ENCODE results near the gene C11orf91. TPM values are rescaled to one million over a fixed set of nuclear protein-coding genes. Genes with fewer than 3 reads are reported as not detected.

C11orf91 gene
- total and polyA plus RNA-seq, 2 of the 4 experiments (the other 2 are of a cell fraction): 0.10 TPM; not detected in 1

DNA sequence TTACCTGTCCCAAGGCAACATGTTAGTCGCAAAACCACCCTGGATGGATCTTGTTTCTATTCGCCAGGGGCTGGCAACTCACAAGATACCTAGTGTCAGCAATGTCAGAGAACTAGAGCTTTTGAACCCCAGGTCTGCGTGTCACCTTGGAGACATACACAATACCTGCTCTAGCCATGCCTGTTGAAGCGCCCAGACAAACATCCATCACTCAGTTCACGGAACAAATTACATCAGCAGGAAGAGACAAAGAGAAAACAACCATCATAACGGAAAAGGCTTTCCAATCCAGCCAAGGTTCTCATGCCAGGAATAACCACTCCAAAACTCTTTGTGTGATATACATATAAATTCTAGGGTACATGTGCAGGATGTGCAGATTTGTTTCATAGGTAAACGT lies 33.4 kb upstream of the C11orf91 start:
- Histone ChIP-seq H3K9me3 (ENCODE audit: control insufficient read depth, insufficient read depth, low read length) (no peaks in the 10 kb centered on the region), H3K27me3 (ENCODE audit: control insufficient read depth, insufficient read depth, low read length) (no peaks in the 10 kb centered on the region), H2AFZ (replicated peaks; ENCODE audit: low read length, poor library complexity) (no peak overlapping the region), H3K4me1 (ENCODE audit: control insufficient read depth, insufficient read depth, low read length) (peaks cover 21% of the 10 kb centered on the region), H4K5ac (ENCODE audit: low read depth, low read length) (no peak overlapping the region), H3K14ac (replicated peaks; ENCODE audit: low read depth, low read length) (0 out of 2 replicates have a peak overlapping the region, but pooled peaks have one; percentile 38), H2AK9ac (replicated peaks; ENCODE audit: low read depth, low read length, poor library complexity) (no peak overlapping the region), H3K27ac (ENCODE audit: insufficient read depth, low read length) (peak overlapping the region; percentile 21; the same call in 1 of the 2 replicates), H3K18ac (ENCODE audit: low read depth, low read length) (no peak overlapping the region), H3K9ac (ENCODE audit: low read depth, low read length) (peak overlapping the region; percentile 92), H2BK20ac (ENCODE audit: low read depth, low read length) (no peak overlapping the region), H3K36me3 (ENCODE audit: control insufficient read depth, insufficient read depth, low read length) (peaks cover 19% of the 10 kb centered on the region), H3K4ac (ENCODE audit: low read depth, low read length) (no peak overlapping the region; the same call in 1 of the 2 replicates), H3K56ac (ENCODE audit: extremely low read depth, insufficient read depth, low read length) (no peak overlapping the region), H2BK120ac (ENCODE audit: low read depth, low read length) (no peak overlapping the region), H3K4me2 (ENCODE audit: low read depth, low read length) (peak overlapping the region; percentile 95), H4K91ac (ENCODE audit: insufficient read depth, low read depth, low read length) (no peak overlapping the region), H2BK5ac (ENCODE audit: low read depth, low read length, poor library complexity, severe bottlenecking) (peak overlapping the region; percentile 27), H4K8ac (ENCODE audit: low read depth in 2 of 2, low read length in 2 of 2) (peak overlapping the region in 1 of 2 experiments; percentile 26; a peak in 1 of 4 replicates), H3K4me3 (ENCODE audit: insufficient read depth, low read depth, low read length) (peak overlapping the region; percentile 77; the same call in 1 of the 2 replicates), H2AK5ac (ENCODE audit: low read depth, low read length) (peak overlapping the region; percentile 85), H2BK15ac (ENCODE audit: low read depth, low read length) (no peak overlapping the region), H3K9me1 (ENCODE audit: insufficient read depth, low read length) (peaks cover 29% of the 10 kb centered on the region), H3K23ac (ENCODE audit: low read depth, low read length) (peak overlapping the region; percentile 98), H4K20me1 (ENCODE audit: insufficient read depth, low read length) (peaks cover 59% of the 10 kb centered on the region), H3K79me1 (ENCODE audit: low read depth in 1 of 2, low read length in 2 of 2) (peaks cover 8 to 53% of the 10 kb centered on the region in 2 experiments; a peak in 3 of 4 replicates)
- intact Hi-C loops (cut with micrococcal nuclease): no loop called here
- ChIA-PET CTCF (interaction anchor here (0.6 to 1.0 kb wide), 3 partner anchors 8 to 337 kb away, joined by 3 to 5 read pairs (median 3); no protein-coding TSS in a partner anchor), POLR2A (ENCODE audit: unreplicated experiment) (interaction anchor here (0.5 kb wide), 1 partner anchor 68 kb away, joined by 3 read pairs; no protein-coding TSS in a partner anchor)
- dilution Hi-C loops (cut with HindIII; ENCODE audit: low sequenced_read_pairs, unreplicated experiment): no loop called here
- ATAC-seq (ENCODE audit: low read depth): no peak
- BruUV-seq (replicated peaks): no TSS peak
- peak; percentile 17 for TF ChIP-seq POLR2A (IDR thresholded peaks at IDR 0.05; ENCODE audit: low read depth, low read length)
- TF ChIP-seq, protein P1, sequence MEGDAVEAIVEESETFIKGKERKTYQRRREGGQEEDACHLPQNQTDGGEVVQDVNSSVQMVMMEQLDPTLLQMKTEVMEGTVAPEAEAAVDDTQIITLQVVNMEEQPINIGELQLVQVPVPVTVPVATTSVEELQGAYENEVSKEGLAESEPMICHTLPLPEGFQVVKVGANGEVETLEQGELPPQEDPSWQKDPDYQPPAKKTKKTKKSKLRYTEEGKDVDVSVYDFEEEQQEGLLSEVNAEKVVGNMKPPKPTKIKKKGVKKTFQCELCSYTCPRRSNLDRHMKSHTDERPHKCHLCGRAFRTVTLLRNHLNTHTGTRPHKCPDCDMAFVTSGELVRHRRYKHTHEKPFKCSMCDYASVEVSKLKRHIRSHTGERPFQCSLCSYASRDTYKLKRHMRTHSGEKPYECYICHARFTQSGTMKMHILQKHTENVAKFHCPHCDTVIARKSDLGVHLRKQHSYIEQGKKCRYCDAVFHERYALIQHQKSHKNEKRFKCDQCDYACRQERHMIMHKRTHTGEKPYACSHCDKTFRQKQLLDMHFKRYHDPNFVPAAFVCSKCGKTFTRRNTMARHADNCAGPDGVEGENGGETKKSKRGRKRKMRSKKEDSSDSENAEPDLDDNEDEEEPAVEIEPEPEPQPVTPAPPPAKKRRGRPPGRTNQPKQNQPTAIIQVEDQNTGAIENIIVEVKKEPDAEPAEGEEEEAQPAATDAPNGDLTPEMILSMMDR (conservative IDR thresholded peaks at IDR 0.05; ENCODE audit: low read depth, low read length): no peak
- no CpG with 5 or more reads among the region's 7 CpGs for WGBS, 2 experiments (ENCODE audit: extremely low coverage in 2 of 2, insufficient read length in 1 of 2)
- no peak for DNase-seq
- in situ Hi-C loops (cut with MboI; ENCODE audit: low sequenced_read_pairs): no loop called here

Data from IMR-90 (cell line).